Hematopoietic multipotent progenitor cell treated with erythropoietin and hydrocortisone succinate and interleukin-3 and kit ligand, for 6 days (in vitro differentiated cells): Measurements from ENCODE around the gene CHPF.

ENCODE experiments used
- DNase-seq: peaks from one replicate; pipeline ENCODE4 v3.0.0-alpha.2; 2015

Gene CHPF

GRCh38 chr2:219567791-219568361, 24.3 kb upstream of the CHPF start:
- DNase-seq: no peak

- DNase-seq: no peak
These were observed 23.5 kb upstream of the CHPF start for GRCh38 chr2:219567131-219567530.

- DNase-seq: no peak
These were observed 23.0 kb upstream of the CHPF start for GRCh38 chr2:219566640-219567039.

- DNase-seq: no peak
These were observed 21.8 kb upstream of the CHPF start for GRCh38 chr2:219565130-219566080.

GRCh38 chr2:219563271-219563928, 19.8 kb upstream of the CHPF start:
- no peak for DNase-seq

GRCh38 chr2:219562049-219563020, 18.7 kb upstream of the CHPF start:
- no peak for DNase-seq

- no peak for DNase-seq
These were observed 17.8 kb upstream of the CHPF start for GRCh38 chr2:219561179-219562048.

GRCh38 chr2:219560893-219561178, 17.2 kb upstream of the CHPF start:
- DNase-seq: no peak

GRCh38 chr2:219560037-219560892, 16.7 kb upstream of the CHPF start:
- peak; percentile 47 for DNase-seq

- no peak for DNase-seq
These were observed 15.7 kb upstream of the CHPF start for GRCh38 chr2:219559156-219559915.

- no peak for DNase-seq
These were observed 14.5 kb upstream of the CHPF start for GRCh38 chr2:219557791-219558785.

- DNase-seq: no peak
These were observed 13.7 kb upstream of the CHPF start for GRCh38 chr2:219557320-219557719.

GRCh38 chr2:219556413-219556812, 12.8 kb upstream of the CHPF start:
- no peak for DNase-seq

- DNase-seq: no peak
These were observed 12.3 kb upstream of the CHPF start for GRCh38 chr2:219555956-219556355.

GRCh38 chr2:219554350-219554749, 10.7 kb upstream of the CHPF start:
- DNase-seq: no peak

GRCh38 chr2:219553463-219553963, 9.9 kb upstream of the CHPF start:
- no peak for DNase-seq

GRCh38 chr2:219553168-219553417, 9.5 kb upstream of the CHPF start:
- no peak for DNase-seq

GRCh38 chr2:219552382-219553167, 9.0 kb upstream of the CHPF start:
- peak; percentile 91 for DNase-seq
